Vagina (tissue), 2 donors: ENCODE data around the gene MT4. TPM values are rescaled to one million over a fixed set of nuclear protein-coding genes. Genes with fewer than 3 reads are reported as not detected.
"Not testable (repeated sequence)": the region's sequence is repeated elsewhere in the genome, so short reads cannot be mapped to it uniquely, and the experiment has no call there.

ENCODE experiments used
- DNase-seq, 2 donors: peaks; one replicate each; pipeline ENCODE4 v3.0.0-alpha.2; 2017; ENCODE audit errors: extremely low spot score in 2 of 2
- H3K27ac ChIP-seq: fragments of 200-600 bp; sonication (generic); one replicate; pipeline ENCODE4 v1.5.1; 2019
- H3K27me3 ChIP-seq: fragments of 200-600 bp; sonication (generic); one replicate; pipeline ENCODE4 v1.5.1; 2019
- H3K36me3 ChIP-seq, 2 donors: fragments of 200-600 bp; sonication (generic); one replicate each; pipeline ENCODE4 v1.5.1; 2017 to 2019
- H3K4me1 ChIP-seq: fragments of 200-600 bp; sonication (generic); one replicate; pipeline ENCODE4 v1.5.1; 2019
- H3K4me3 ChIP-seq, 2 donors: fragments of 200-600 bp; sonication (generic); 1 replicate in 1 of 2; 2 replicates in 1 of 2; pipeline ENCODE4 v1.5.1; 2016 to 2019
- H3K9me3 ChIP-seq: fragments of 200-600 bp; sonication (generic); one replicate; pipeline ENCODE4 v1.5.1; 2019
- POLR2A ChIP-seq, 2 donors: fragments of 450-650 bp; IDR thresholded peaks; one replicate each; pipeline ENCODE4 v1.6.1; 2017; ENCODE audit warnings: antibody characterized with exemption in 2 of 2, mild to moderate bottlenecking in 2 of 2, moderate library complexity in 2 of 2
- POLR2AphosphoS5 ChIP-seq, 2 donors: sonication (generic); formaldehyde crosslinking; IDR thresholded peaks; one replicate each; pipeline ENCODE4 v1.9.0; 2017; ENCODE audit warnings: antibody characterized with exemption in 2 of 2, mild to moderate bottlenecking in 2 of 2, low read depth in 1 of 2; ENCODE audit not compliant: insufficient read depth in 1 of 2
- intact Hi-C: fragments of 100-400 bp; cut with DNase I; formaldehyde crosslinking; loops from one replicate; pipeline ENCODE4 v1.15.1; 2023
- total RNA-seq: library from RNA; depleted of rRNA; stranded (reverse); fragments of >200 nt; gene quantifications from one replicate; pipeline ENCODE4 v1.2.3, GENCODE V29; 2016
- TF ChIP-seq, protein P1 (sequence below), 3 experiments: fragments of 450-650 bp in 2 of 3; fragments of 200-600 bp in 1 of 3; sonication (generic) in 1 of 3; IDR thresholded peaks; one replicate each; pipeline ENCODE4 v1.5.1; 2017 to 2019; ENCODE audit warnings: antibody characterized with exemption in 3 of 3, mild to moderate bottlenecking in 2 of 3, moderate library complexity in 2 of 3

The MT4 gene
- total RNA-seq, 1 donor from 2014 or later = 25.8 TPM

DNA sequence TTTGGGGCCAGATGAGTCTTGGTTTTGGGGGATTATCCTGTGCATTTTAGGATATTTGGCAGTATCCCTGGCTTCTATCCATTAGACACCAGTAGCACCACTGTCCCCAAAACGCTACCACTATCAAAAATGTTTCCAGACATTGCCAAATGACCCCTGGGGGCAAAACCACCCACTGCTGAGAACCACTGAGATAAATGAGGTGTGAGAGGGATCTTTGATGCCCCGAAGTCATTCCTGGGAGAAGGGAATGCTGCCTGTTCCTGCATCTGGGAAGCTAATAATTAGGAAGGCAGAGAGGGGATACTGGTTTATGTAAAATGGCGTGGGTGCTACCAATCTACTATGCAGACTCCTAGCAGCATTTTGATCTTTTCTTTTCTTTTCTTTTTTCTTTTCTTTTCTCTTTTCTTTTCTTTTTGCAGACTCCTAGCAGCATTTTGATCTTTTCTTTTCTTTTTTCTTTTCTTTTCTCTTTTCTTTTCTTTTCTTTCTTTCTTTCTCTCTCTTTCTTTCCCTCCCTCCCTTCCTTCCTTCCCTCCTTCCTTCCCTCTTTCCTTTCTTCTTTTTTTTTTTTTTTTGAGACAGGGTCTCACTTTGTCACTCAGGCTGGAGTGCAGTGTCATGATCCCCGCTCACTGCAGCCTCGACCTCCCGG lies 15.6 kb downstream of the MT4 start:
- intact Hi-C loops = no loop called here
- no peaks in the 10 kb centered on the region for H3K27me3 ChIP-seq
- TF ChIP-seq, protein P1, sequence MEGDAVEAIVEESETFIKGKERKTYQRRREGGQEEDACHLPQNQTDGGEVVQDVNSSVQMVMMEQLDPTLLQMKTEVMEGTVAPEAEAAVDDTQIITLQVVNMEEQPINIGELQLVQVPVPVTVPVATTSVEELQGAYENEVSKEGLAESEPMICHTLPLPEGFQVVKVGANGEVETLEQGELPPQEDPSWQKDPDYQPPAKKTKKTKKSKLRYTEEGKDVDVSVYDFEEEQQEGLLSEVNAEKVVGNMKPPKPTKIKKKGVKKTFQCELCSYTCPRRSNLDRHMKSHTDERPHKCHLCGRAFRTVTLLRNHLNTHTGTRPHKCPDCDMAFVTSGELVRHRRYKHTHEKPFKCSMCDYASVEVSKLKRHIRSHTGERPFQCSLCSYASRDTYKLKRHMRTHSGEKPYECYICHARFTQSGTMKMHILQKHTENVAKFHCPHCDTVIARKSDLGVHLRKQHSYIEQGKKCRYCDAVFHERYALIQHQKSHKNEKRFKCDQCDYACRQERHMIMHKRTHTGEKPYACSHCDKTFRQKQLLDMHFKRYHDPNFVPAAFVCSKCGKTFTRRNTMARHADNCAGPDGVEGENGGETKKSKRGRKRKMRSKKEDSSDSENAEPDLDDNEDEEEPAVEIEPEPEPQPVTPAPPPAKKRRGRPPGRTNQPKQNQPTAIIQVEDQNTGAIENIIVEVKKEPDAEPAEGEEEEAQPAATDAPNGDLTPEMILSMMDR (IDR thresholded peaks at IDR 0.05) = no peak
- TF ChIP-seq POLR2A (IDR thresholded peaks at IDR 0.05) = no peak
- TF ChIP-seq POLR2AphosphoS5 (IDR thresholded peaks at IDR 0.05; ENCODE audit: insufficient read depth in 1 of 2, low read depth in 1 of 2) = no peak
- H3K4me3 ChIP-seq = no peak overlapping the region
- DNase-seq = no peak
- no peak overlapping the region for H3K27ac ChIP-seq
- H3K9me3 ChIP-seq = no peaks in the 10 kb centered on the region
- no peaks in the 10 kb centered on the region for H3K36me3 ChIP-seq
- no peaks in the 10 kb centered on the region for H3K4me1 ChIP-seq

DNA sequence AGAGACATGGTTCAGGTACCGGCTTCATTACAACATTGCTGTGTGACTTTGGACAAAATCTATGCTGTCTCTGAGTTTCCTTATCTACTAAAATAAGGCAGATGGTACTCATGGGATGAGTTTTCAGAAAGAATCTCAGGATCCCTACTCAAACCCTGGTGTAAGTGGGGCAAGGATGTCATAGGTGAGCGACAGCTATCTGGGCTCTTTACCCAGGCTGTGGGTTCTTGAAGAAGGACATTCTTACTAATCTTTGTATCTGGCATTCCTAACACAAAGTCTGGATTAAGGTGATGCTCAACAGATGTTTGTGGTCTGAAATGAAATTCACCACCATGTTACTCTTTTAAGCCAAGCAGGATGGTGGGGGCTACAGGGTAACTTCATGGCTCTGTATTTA lies 18.0 kb downstream of the MT4 start:
- H3K4me1 ChIP-seq, H3K27me3 ChIP-seq, H3K27ac ChIP-seq, H3K4me3 ChIP-seq, intact Hi-C loops, DNase-seq, H3K36me3 ChIP-seq, H3K9me3 ChIP-seq: not testable (repeated sequence)

GRCh38 chr16:56583351-56584168 lies 18.7 kb downstream of the MT4 start:
- no peaks in the 10 kb centered on the region for H3K4me1 ChIP-seq
- no peak overlapping the region for H3K4me3 ChIP-seq
- H3K27ac ChIP-seq = no peak overlapping the region
- H3K9me3 ChIP-seq = no peaks in the 10 kb centered on the region
- no peaks in the 10 kb centered on the region for H3K36me3 ChIP-seq
- DNase-seq = no peak
- no peaks in the 10 kb centered on the region for H3K27me3 ChIP-seq
- intact Hi-C loops = no loop called here
- TF ChIP-seq, protein P1 (IDR thresholded peaks at IDR 0.05) = no peak
- TF ChIP-seq POLR2AphosphoS5 (IDR thresholded peaks at IDR 0.05; ENCODE audit: insufficient read depth in 1 of 2, low read depth in 1 of 2) = no peak
- TF ChIP-seq POLR2A (IDR thresholded peaks at IDR 0.05) = no peak

- peaks cover 4% of the 10 kb centered on the region for H3K27me3 ChIP-seq
- intact Hi-C loops = no loop called here
- H3K4me1 ChIP-seq = peaks cover 4% of the 10 kb centered on the region
- H3K27ac ChIP-seq = no peak overlapping the region
- no peaks in the 10 kb centered on the region for H3K36me3 ChIP-seq
- no peaks in the 10 kb centered on the region for H3K9me3 ChIP-seq
- TF ChIP-seq POLR2A (IDR thresholded peaks at IDR 0.05) = no peak
- TF ChIP-seq POLR2AphosphoS5 (IDR thresholded peaks at IDR 0.05; ENCODE audit: insufficient read depth in 1 of 2, low read depth in 1 of 2) = no peak
- TF ChIP-seq, protein P1 (IDR thresholded peaks at IDR 0.05) = no peak
- DNase-seq = no peak
- H3K4me3 ChIP-seq = no peak overlapping the region
These were observed 19.4 kb downstream of the MT4 start for GRCh38 chr16:56584276-56584675.

- H3K9me3 ChIP-seq = no peaks in the 10 kb centered on the region
- DNase-seq = no peak
- no peak overlapping the region for H3K27ac ChIP-seq
- peaks cover 4% of the 10 kb centered on the region for H3K27me3 ChIP-seq
- intact Hi-C loops = no loop called here
- no peaks in the 10 kb centered on the region for H3K36me3 ChIP-seq
- peak overlapping the region; percentile 38 to 42 for H3K4me3 ChIP-seq
- TF ChIP-seq POLR2A (IDR thresholded peaks at IDR 0.05) (no peak), POLR2AphosphoS5 (IDR thresholded peaks at IDR 0.05; ENCODE audit: insufficient read depth in 1 of 2, low read depth in 1 of 2) (no peak)
- TF ChIP-seq, protein P1 (IDR thresholded peaks at IDR 0.05) = no peak
- peaks cover 10% of the 10 kb centered on the region for H3K4me1 ChIP-seq
These were observed 23.9 kb downstream of the MT4 start for GRCh38 chr16:56588781-56589140.
